Testis (tissue), 3 donors: Measurements from ENCODE around the gene EXOC2. TPM values are rescaled to one million over a fixed set of nuclear protein-coding genes. Genes with fewer than 3 reads are reported as not detected.

ENCODE experiments used
- DNase-seq: peaks from one replicate; pipeline ENCODE4 v3.0.0-alpha.2; 2019
- H3K27ac ChIP-seq, 2 donors: fragments of 200-600 bp; sonication (generic); one replicate each; pipeline ENCODE4 v1.5.1; 2019
- H3K27me3 ChIP-seq: fragments of 200-600 bp; sonication (generic); one replicate; pipeline ENCODE4 v1.5.1; 2019
- H3K36me3 ChIP-seq: fragments of 200-600 bp; sonication (generic); one replicate; pipeline ENCODE4 v1.5.1; 2017; ENCODE audit warnings: low read depth; ENCODE audit errors: missing control alignments
- H3K4me1 ChIP-seq: fragments of 200-600 bp; sonication (generic); one replicate; pipeline ENCODE4 v1.5.1; 2019
- H3K4me3 ChIP-seq, 2 donors: fragments of 200-600 bp; sonication (generic); one replicate each; pipeline ENCODE4 v1.5.1; 2017 to 2019
- H3K9me3 ChIP-seq: fragments of 200-600 bp; sonication (generic); one replicate; pipeline ENCODE4 v1.5.1; 2017
- POLR2A ChIP-seq: fragments of 450-650 bp; IDR thresholded peaks from one replicate; pipeline ENCODE4 v1.6.1; 2017; ENCODE audit warnings: antibody characterized with exemption, mild to moderate bottlenecking, moderate library complexity
- WGBS, 2 donors: methylation state at CpG; one replicate each; pipeline ENCODE4 v1.1.5; 2018; 5-methylcytosine and 5-hydroxymethylcytosine counted together
- intact Hi-C: fragments of 100-400 bp; cut with DNase I; formaldehyde crosslinking; loops from one replicate; pipeline ENCODE4 v1.15.1; 2023; ENCODE audit warnings: low total_unique reads
- polyA plus RNA-seq: library from polyadenylated mRNA; stranded (reverse); fragments of 350-450 nt; fragmentation: Illumina TruSeq; extraction: RNeasy Lipid Tissue Mini Kit (QIAGEN cat#74804); gene quantifications from one replicate; pipeline ENCODE4 v1.2.3, GENCODE V29; 2014; ENCODE audit warnings: low read depth, low replicate concordance; ENCODE audit not compliant: insufficient read depth
- total RNA-seq, 2 donors: library from RNA; depleted of rRNA; stranded (reverse); fragments of >200 nt; gene quantifications; one replicate each; pipeline ENCODE4 v1.2.3, GENCODE V29; 2016
- TF ChIP-seq, protein P1 (sequence below), 3 experiments: fragments of 450-650 bp in 2 of 3; fragments of 200-600 bp in 1 of 3; sonication (generic) in 1 of 3; IDR thresholded peaks; one replicate each; pipeline ENCODE4 v1.5.1; 2016 to 2019; ENCODE audit warnings: antibody characterized with exemption in 3 of 3, mild to moderate bottlenecking in 2 of 3, moderate library complexity in 1 of 3

Gene EXOC2
- total and polyA plus RNA-seq, 3 donors from 2014 or later, result 32.8 to 51.0 (median 44.3) TPM

DNA sequence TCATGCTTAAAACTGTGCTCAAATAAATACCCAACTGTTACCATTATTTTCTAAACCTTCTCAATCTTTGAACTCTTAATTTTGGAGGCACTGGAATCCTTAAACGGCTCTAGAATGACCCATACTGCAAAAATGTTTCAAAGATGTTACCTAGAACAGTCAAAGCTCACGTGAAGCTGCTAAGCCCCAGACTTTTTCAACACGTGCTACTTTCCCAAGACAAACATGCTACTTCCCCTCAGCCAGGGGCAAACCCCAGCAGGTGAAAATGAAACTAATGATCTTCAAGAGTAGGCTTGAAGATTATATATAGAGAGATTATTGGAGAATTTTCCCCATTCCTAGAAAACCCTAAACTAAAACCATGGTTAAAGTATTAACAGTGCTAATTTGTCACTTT, 64.2 kb downstream of the EXOC2 start:
- no peak for DNase-seq
- WGBS, 2 donors, result 72 to 88% methylated on average over 3 of the region's 3 CpGs
- no peak overlapping the region for H3K27ac ChIP-seq
- H3K4me3 ChIP-seq, result no peak overlapping the region
- intact Hi-C loops, result no loop called here
- no peaks in the 10 kb centered on the region for H3K4me1 ChIP-seq
- no peaks in the 10 kb centered on the region for H3K36me3 ChIP-seq
- no peak for TF ChIP-seq POLR2A
- TF ChIP-seq, protein P1, sequence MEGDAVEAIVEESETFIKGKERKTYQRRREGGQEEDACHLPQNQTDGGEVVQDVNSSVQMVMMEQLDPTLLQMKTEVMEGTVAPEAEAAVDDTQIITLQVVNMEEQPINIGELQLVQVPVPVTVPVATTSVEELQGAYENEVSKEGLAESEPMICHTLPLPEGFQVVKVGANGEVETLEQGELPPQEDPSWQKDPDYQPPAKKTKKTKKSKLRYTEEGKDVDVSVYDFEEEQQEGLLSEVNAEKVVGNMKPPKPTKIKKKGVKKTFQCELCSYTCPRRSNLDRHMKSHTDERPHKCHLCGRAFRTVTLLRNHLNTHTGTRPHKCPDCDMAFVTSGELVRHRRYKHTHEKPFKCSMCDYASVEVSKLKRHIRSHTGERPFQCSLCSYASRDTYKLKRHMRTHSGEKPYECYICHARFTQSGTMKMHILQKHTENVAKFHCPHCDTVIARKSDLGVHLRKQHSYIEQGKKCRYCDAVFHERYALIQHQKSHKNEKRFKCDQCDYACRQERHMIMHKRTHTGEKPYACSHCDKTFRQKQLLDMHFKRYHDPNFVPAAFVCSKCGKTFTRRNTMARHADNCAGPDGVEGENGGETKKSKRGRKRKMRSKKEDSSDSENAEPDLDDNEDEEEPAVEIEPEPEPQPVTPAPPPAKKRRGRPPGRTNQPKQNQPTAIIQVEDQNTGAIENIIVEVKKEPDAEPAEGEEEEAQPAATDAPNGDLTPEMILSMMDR (IDR thresholded peaks at IDR 0.05), result no peak
- H3K9me3 ChIP-seq, result no peaks in the 10 kb centered on the region
- H3K27me3 ChIP-seq, result no peaks in the 10 kb centered on the region

DNA sequence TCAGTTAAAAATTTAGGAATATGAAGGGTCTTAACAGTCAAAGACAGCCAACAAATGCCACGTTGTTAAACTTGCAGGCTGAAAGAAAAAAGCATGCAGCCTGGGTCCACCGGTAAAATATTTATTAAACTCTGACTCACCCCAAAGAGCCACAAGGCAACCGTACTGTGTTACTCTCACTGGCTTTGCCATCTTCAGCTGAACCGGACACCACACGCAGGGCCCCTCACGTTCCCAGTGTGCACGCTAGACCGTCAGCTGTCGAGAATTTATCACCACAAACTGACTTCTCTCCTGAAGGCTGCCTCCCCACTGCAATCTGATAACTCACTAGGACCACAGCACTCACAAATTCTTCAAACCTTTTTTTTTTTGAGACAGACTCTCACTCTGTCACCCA, 66.7 kb downstream of the EXOC2 start:
- Histone ChIP-seq H3K4me3 (no peak overlapping the region), H3K36me3 (no peaks in the 10 kb centered on the region), H3K9me3 (no peaks in the 10 kb centered on the region), H3K27me3 (no peaks in the 10 kb centered on the region), H3K27ac (no peak overlapping the region), H3K4me1 (no peaks in the 10 kb centered on the region)
- DNase-seq, result no peak
- no peak for TF ChIP-seq POLR2A
- TF ChIP-seq, protein P1 (IDR thresholded peaks at IDR 0.05), result no peak
- 88 to 93% methylated on average over 9 of the region's 9 CpGs for WGBS, 2 donors
- intact Hi-C loops, result no loop called here

DNA sequence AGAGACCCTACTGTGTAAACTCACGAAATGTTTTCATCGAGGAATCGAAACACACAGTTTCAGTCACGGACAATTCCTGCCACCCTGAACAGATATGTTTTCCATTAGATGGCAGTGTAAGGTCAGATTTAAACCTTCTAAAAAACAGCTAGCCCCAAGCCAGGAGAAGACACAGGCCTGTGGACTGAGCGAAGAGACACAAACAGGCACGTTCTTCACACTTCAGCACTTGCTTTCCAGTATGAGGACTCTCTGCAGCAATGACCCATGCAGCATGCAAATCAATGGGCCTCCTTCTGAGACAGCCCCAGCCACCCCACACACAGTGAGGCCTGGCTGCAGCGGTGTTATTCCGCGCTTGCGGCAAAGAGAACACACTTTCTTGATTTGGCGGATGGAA, 68.0 kb downstream of the EXOC2 start:
- Histone ChIP-seq H3K27me3 (no peaks in the 10 kb centered on the region), H3K4me3 (no peak overlapping the region), H3K9me3 (no peaks in the 10 kb centered on the region), H3K27ac (no peak overlapping the region), H3K4me1 (no peaks in the 10 kb centered on the region), H3K36me3 (no peaks in the 10 kb centered on the region)
- no peak for TF ChIP-seq POLR2A
- TF ChIP-seq, protein P1 (IDR thresholded peaks at IDR 0.05), result no peak
- intact Hi-C loops, result no loop called here
- no peak for DNase-seq
- WGBS, 2 donors, result 89 to 92% methylated on average over 11 of the region's 11 CpGs

DNA sequence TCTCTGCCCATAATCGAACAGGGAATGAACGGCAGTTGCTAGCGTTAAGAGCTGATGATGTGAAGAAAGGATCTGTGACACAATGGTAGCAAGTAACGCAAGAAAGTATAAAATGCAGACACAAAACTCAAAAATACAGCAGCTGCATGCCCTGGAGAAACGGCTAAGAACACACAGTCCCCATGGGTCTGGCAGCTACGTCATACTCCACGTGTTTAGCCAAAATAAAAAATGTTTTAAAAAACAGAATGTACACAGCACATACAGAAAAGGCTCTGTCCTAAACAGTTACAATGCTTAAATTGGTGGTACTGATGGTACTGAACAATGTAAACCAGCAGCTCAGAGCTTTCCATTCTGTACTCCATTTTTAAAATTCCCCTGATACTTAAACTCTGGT, 70.5 kb downstream of the EXOC2 start:
- no peak for TF ChIP-seq POLR2A
- TF ChIP-seq, protein P1 (IDR thresholded peaks at IDR 0.05), result no peak
- intact Hi-C loops, result no loop called here
- Histone ChIP-seq H3K27ac (no peak overlapping the region), H3K36me3 (no peaks in the 10 kb centered on the region), H3K27me3 (no peaks in the 10 kb centered on the region), H3K9me3 (no peaks in the 10 kb centered on the region), H3K4me3 (no peak overlapping the region), H3K4me1 (no peaks in the 10 kb centered on the region)
- DNase-seq, result no peak
- 71 to 73% methylated on average over 7 of the region's 7 CpGs for WGBS, 2 donors

DNA sequence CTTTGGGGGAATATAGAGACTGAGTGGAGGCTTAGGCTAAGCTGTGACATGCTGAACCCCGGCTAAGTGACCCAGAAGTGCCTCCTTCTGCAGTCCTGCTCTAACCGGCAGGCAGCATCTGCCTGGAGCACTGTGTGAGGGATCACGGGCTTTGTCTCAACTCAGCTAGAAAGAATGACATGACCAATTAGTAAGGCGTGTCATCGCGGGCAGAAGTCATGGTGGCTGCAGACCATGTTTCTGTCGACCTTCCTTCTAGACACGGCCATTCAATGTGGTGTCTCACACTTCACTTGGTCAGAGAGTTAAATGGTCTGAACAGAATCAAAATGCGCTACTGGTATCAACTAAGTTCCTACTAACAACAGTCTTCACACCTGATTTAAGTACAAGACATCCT, 71.0 kb downstream of the EXOC2 start:
- no peaks in the 10 kb centered on the region for H3K9me3 ChIP-seq
- H3K36me3 ChIP-seq, result no peaks in the 10 kb centered on the region
- no peak for DNase-seq
- TF ChIP-seq, protein P1 (IDR thresholded peaks at IDR 0.05), result no peak
- no peak for TF ChIP-seq POLR2A
- intact Hi-C loops, result no loop called here
- no peaks in the 10 kb centered on the region for H3K27me3 ChIP-seq
- no peak overlapping the region for H3K27ac ChIP-seq
- H3K4me3 ChIP-seq, result no peak overlapping the region
- H3K4me1 ChIP-seq, result no peaks in the 10 kb centered on the region
- 96% methylated on average over 9 of the region's 9 CpGs for WGBS, 2 donors
